ENCODE data around the gene SPEM2. TPM values are rescaled to one million over a fixed set of nuclear protein-coding genes. Genes with fewer than 3 reads are reported as not detected.
A peak's percentile ranks its signal among the peaks of the same experiment; 100 is the strongest.

Gene SPEM2
- polyA plus RNA-seq, 3 donors from 2014 or later, result not detected

GRCh38 chr17:7406235-7406825 is 19.1 kb upstream of the SPEM2 start:
- DNase-seq, result no peak
- Mint-ChIP-seq H3K4me1 (peaks cover 12 to 21% of the 10 kb centered on the region in 2 donors), H3K27me3 (ENCODE audit: low read depth in 3 of 3) (peaks cover 6 to 13% (median 7%) of the 10 kb centered on the region in 3 donors), H3K4me3 (peak overlapping the region; percentile 63 to 78 (median 73)), H3K9me3 (peaks cover 0 to 2% (median 0%) of the 10 kb centered on the region in 6 donors), H3K27ac (peak overlapping the region in 4 of 6 donors; percentile 75 to 88 (median 80)), H3K36me3 (no peaks in the 10 kb centered on the region)

- H3K27me3 Mint-ChIP-seq (ENCODE audit: low read depth in 3 of 3), result peaks cover 6 to 13% (median 9%) of the 10 kb centered on the region in 3 donors
- peaks cover 0 to 2% (median 0%) of the 10 kb centered on the region in 6 donors for H3K9me3 Mint-ChIP-seq
- peak overlapping the region in 1 of 5 donors; percentile 35 for H3K4me3 Mint-ChIP-seq
- peaks cover 8 to 21% of the 10 kb centered on the region in 2 donors for H3K4me1 Mint-ChIP-seq
- no peak for DNase-seq
- no peaks in the 10 kb centered on the region for H3K36me3 Mint-ChIP-seq
- no peak overlapping the region for H3K27ac Mint-ChIP-seq
Measured at GRCh38 chr17:7407082-7407481, 18.3 kb upstream of the SPEM2 start.

GRCh38 chr17:7407485-7408251 is 17.7 kb upstream of the SPEM2 start, which contains the start of gene NLGN2:
Gene NLGN2, plus strand, starts transcription at chr17:7407845. Its CDS starts 411 bp downstream, at chr17:7408256.
- Mint-ChIP-seq H3K27ac (peak within 1 kb of the TSS in 1 of 6 donors; percentile 58), H3K4me3 (peak within 1 kb of the TSS in 4 of 5 donors; percentile 14 to 59 (median 48)), H3K4me1 (peaks cover 8 to 21% of the 10 kb centered on the region in 2 donors), H3K9me3 (peaks cover 0 to 2% (median 0%) of the 10 kb centered on the region in 6 donors), H3K36me3 (no peaks in the 10 kb centered on the region), H3K27me3 (ENCODE audit: low read depth in 3 of 3) (peaks cover 6 to 13% (median 10%) of the 10 kb centered on the region in 3 donors)
- no peak for DNase-seq

- peak overlapping the region in 2 of 5 donors; percentile 44 to 59 for H3K4me3 Mint-ChIP-seq
- H3K36me3 Mint-ChIP-seq, result no peaks in the 10 kb centered on the region
- peaks cover 0 to 2% (median 0%) of the 10 kb centered on the region in 6 donors for H3K9me3 Mint-ChIP-seq
- DNase-seq, result peak; percentile 23 to 34 (median 33)
- no peak overlapping the region for H3K27ac Mint-ChIP-seq
- peaks cover 6 to 13% (median 10%) of the 10 kb centered on the region in 3 donors for H3K27me3 Mint-ChIP-seq (ENCODE audit: low read depth in 3 of 3)
- peaks cover 1 to 16% of the 10 kb centered on the region in 2 donors for H3K4me1 Mint-ChIP-seq
Measured at GRCh38 chr17:7408252-7408727, 17.1 kb upstream of the SPEM2 start.

- Mint-ChIP-seq H3K36me3 (no peaks in the 10 kb centered on the region), H3K27me3 (ENCODE audit: low read depth in 3 of 3) (peaks cover 6 to 13% (median 10%) of the 10 kb centered on the region in 3 donors), H3K27ac (no peak overlapping the region), H3K9me3 (peaks cover 0 to 2% (median 0%) of the 10 kb centered on the region in 6 donors), H3K4me1 (peaks cover 0 to 11% of the 10 kb centered on the region in 2 donors), H3K4me3 (peak overlapping the region in 2 of 5 donors; percentile 18 to 59)
- no peak for DNase-seq
Measured at GRCh38 chr17:7408863-7409262, 16.6 kb upstream of the SPEM2 start.

- Mint-ChIP-seq H3K36me3 (no peaks in the 10 kb centered on the region), H3K9me3 (peaks cover 0 to 2% (median 0%) of the 10 kb centered on the region in 6 donors), H3K4me3 (peak overlapping the region in 1 of 5 donors; percentile 46), H3K27me3 (ENCODE audit: low read depth in 3 of 3) (peaks cover 0 to 6% (median 3%) of the 10 kb centered on the region in 3 donors), H3K27ac (no peak overlapping the region), H3K4me1 (peaks cover 0 to 5% of the 10 kb centered on the region in 2 donors)
- no peak for DNase-seq
Measured at GRCh38 chr17:7409716-7410115, 15.7 kb upstream of the SPEM2 start.

- no peak for DNase-seq
- Mint-ChIP-seq H3K27ac (no peak overlapping the region), H3K4me3 (no peak overlapping the region), H3K27me3 (ENCODE audit: low read depth in 3 of 3) (peaks cover 0 to 5% (median 4%) of the 10 kb centered on the region in 3 donors), H3K9me3 (peaks cover 0 to 2% (median 0%) of the 10 kb centered on the region in 6 donors), H3K36me3 (no peaks in the 10 kb centered on the region), H3K4me1 (peaks cover 0 to 4% of the 10 kb centered on the region in 2 donors)
Measured at GRCh38 chr17:7410634-7411426, 14.6 kb upstream of the SPEM2 start.

GRCh38 chr17:7411427-7411750 is 14.0 kb upstream of the SPEM2 start:
- H3K27me3 Mint-ChIP-seq (ENCODE audit: low read depth in 3 of 3), result peaks cover 0 to 7% (median 5%) of the 10 kb centered on the region in 3 donors
- no peak overlapping the region for H3K27ac Mint-ChIP-seq
- no peak overlapping the region for H3K4me3 Mint-ChIP-seq
- no peak for DNase-seq
- no peaks in the 10 kb centered on the region for H3K36me3 Mint-ChIP-seq
- peaks cover 0 to 1% of the 10 kb centered on the region in 2 donors for H3K4me1 Mint-ChIP-seq
- H3K9me3 Mint-ChIP-seq, result peaks cover 0 to 2% (median 0%) of the 10 kb centered on the region in 6 donors

- Mint-ChIP-seq H3K27me3 (ENCODE audit: low read depth in 3 of 3) (peaks cover 0 to 7% (median 5%) of the 10 kb centered on the region in 3 donors), H3K4me1 (no peaks in the 10 kb centered on the region), H3K27ac (no peak overlapping the region), H3K4me3 (no peak overlapping the region), H3K36me3 (no peaks in the 10 kb centered on the region), H3K9me3 (peaks cover 0 to 2% (median 0%) of the 10 kb centered on the region in 6 donors)
- DNase-seq, result no peak
Measured at GRCh38 chr17:7413346-7413985, 11.9 kb upstream of the SPEM2 start.

GRCh38 chr17:7414837-7415236 is 10.6 kb upstream of the SPEM2 start:
- no peaks in the 10 kb centered on the region for H3K4me1 Mint-ChIP-seq

GRCh38 chr17:7415784-7416183 is 9.6 kb upstream of the SPEM2 start:
- H3K27me3 Mint-ChIP-seq (ENCODE audit: low read depth in 3 of 3), result peaks cover 0 to 5% (median 5%) of the 10 kb centered on the region in 3 donors
- H3K27ac Mint-ChIP-seq, result no peak overlapping the region
- no peak overlapping the region for H3K4me3 Mint-ChIP-seq
- H3K36me3 Mint-ChIP-seq, result no peaks in the 10 kb centered on the region
- H3K4me1 Mint-ChIP-seq, result no peaks in the 10 kb centered on the region
- DNase-seq, result no peak
- no peaks in the 10 kb centered on the region for H3K9me3 Mint-ChIP-seq

More at GRCh38 chr17:7414837-7415236, 10.6 kb upstream of the SPEM2 start:
- no peak overlapping the region for H3K4me3 Mint-ChIP-seq
- H3K27me3 Mint-ChIP-seq (ENCODE audit: low read depth in 3 of 3), result peaks cover 0 to 9% (median 5%) of the 10 kb centered on the region in 3 donors
- no peak for DNase-seq
- peaks cover 0 to under 1% (median 0%) of the 10 kb centered on the region in 6 donors for H3K9me3 Mint-ChIP-seq
- no peaks in the 10 kb centered on the region for H3K36me3 Mint-ChIP-seq
- H3K27ac Mint-ChIP-seq, result no peak overlapping the region

GRCh38 chr17:7416323-7416722 is 9.1 kb upstream of the SPEM2 start:
- Mint-ChIP-seq H3K4me1 (no peaks in the 10 kb centered on the region), H3K27ac (no peak overlapping the region), H3K4me3 (no peak overlapping the region), H3K27me3 (ENCODE audit: low read depth in 3 of 3) (peaks cover 0 to 5% (median 5%) of the 10 kb centered on the region in 3 donors), H3K9me3 (no peaks in the 10 kb centered on the region), H3K36me3 (no peaks in the 10 kb centered on the region)
- DNase-seq, result no peak

Data from immature natural killer cell (primary cell).